Measurements from ENCODE around the gene TMEM31. TPM values are rescaled to one million over a fixed set of nuclear protein-coding genes. Genes with fewer than 3 reads are reported as not detected.
A peak's percentile ranks its signal among the peaks of the same experiment; 100 is the strongest.

Gene TMEM31
- total RNA-seq, 1 donor from 2014 or later, result not detected

DNA sequence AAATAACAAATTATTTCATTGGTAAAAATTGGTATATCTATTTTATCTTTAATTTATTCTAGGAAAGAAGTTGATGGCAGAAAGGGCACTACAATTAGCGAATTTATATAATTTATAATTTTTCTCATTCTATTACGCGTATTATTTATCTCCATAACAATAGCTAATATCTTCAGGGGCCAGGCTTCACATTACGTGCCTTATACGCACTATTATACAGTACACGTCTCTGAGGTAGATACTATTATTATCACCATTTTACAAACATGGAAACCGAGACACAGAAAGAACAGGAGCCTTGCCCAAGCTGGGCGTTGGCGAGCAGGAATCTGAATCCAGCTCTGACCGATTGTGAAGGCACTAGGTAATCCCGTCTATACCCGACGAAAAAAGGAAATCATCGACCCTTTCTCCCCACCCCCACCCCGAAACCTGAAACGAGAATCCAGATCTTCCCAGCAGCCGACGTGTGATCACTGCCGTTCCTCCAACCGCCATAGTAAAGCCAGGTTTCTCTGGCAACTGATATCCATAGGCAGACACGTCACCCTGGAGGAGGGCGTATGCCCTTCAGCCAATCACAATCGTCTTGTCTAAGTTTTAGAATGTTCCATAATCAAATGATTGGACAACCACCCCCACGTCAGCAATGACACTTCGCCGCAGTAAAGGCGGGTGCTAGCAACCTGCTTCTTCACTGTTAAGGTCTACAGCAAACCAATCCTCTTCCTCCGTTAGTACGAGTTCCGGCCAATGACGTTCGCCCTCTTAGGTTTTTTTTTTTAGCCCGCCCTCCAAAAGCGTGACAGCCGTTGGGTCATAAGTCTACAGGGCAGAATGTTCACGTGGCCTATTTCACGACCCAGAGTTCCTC, 24.3 kb upstream of the TMEM31 start, which contains the start of gene MORF4L2:
Gene MORF4L2, minus strand, starts transcription at position 501 of the 874 bp plus-strand sequence. CDS start 9,672 bp downstream, outside the sequence.
- Histone ChIP-seq H3K9ac (ENCODE audit: low read depth in 1 of 3, low read length in 3 of 3) (peak within 1 kb of the TSS; percentile 81 to 92 (median 89)), H3K27me3 (ENCODE audit: control insufficient read depth in 3 of 3, insufficient read depth in 3 of 3, low read length in 3 of 3) (no peaks in the 10 kb centered on the region), H3K4me3 (ENCODE audit: low read length in 3 of 3) (peak within 1 kb of the TSS; percentile 78 to 91 (median 82)), H3K4me1 (ENCODE audit: control insufficient read depth in 3 of 3, insufficient read depth in 3 of 3, low read length in 3 of 3) (peaks cover 0 to 6% (median 5%) of the 10 kb centered on the region in 3 donors), H3K9me3 (ENCODE audit: control insufficient read depth in 3 of 3, low read length in 3 of 3) (no peaks in the 10 kb centered on the region), H3K36me3 (ENCODE audit: control insufficient read depth in 3 of 3, insufficient read depth in 3 of 3, low read length in 3 of 3) (peaks cover 0 to 15% (median 6%) of the 10 kb centered on the region in 3 donors), H3K27ac (ENCODE audit: low read depth, low read length) (peak within 1 kb of the TSS; percentile 96)

DNA sequence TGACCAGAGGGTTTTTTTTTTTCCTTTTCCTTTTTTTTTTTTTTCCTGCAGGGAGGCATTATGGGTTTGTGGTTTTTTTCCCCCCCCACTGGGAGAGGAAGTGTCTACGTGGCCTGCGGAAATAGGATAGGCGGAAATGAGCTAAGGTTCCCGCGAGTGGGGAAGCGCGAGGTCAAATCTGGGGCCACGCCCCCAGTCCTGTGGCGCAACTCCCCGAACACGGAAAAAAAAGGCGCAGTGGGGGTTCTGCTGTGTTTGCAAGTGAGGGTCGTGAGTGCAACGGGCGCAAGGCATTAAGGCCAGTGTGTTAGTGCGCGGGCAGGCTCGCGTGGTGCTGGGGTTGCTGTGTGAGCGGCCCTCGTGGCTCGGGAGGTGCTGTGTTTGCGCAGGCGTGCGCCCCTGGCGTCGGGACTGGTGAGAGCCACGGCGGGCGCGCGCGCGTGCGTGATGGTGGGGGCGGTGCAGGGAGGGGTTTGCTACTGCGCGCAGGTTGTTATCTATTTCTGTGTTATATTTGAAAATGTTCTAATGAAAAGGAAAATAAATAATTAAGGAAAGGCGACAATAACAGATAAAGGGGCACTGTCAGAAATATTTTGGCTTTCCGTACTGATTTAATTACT, 23.5 kb upstream of the TMEM31 start:
- peak overlapping the region; percentile 96 for H3K27ac ChIP-seq (ENCODE audit: low read depth, low read length)
- no peaks in the 10 kb centered on the region for H3K9me3 ChIP-seq (ENCODE audit: control insufficient read depth in 3 of 3, low read length in 3 of 3)
- peak overlapping the region; percentile 78 to 91 (median 81) for H3K4me3 ChIP-seq (ENCODE audit: low read length in 3 of 3)
- no peaks in the 10 kb centered on the region for H3K27me3 ChIP-seq (ENCODE audit: control insufficient read depth in 3 of 3, insufficient read depth in 3 of 3, low read length in 3 of 3)
- H3K9ac ChIP-seq (ENCODE audit: low read depth in 1 of 3, low read length in 3 of 3), result peak overlapping the region; percentile 81 to 92 (median 89)
- peaks cover 0 to 15% (median 6%) of the 10 kb centered on the region in 3 donors for H3K36me3 ChIP-seq (ENCODE audit: control insufficient read depth in 3 of 3, insufficient read depth in 3 of 3, low read length in 3 of 3)
- peaks cover 0 to 6% (median 5%) of the 10 kb centered on the region in 3 donors for H3K4me1 ChIP-seq (ENCODE audit: control insufficient read depth in 3 of 3, insufficient read depth in 3 of 3, low read length in 3 of 3)

- H3K27me3 ChIP-seq (ENCODE audit: control insufficient read depth in 3 of 3, insufficient read depth in 3 of 3, low read length in 3 of 3), result no peaks in the 10 kb centered on the region
- H3K9me3 ChIP-seq (ENCODE audit: control insufficient read depth in 3 of 3, low read length in 3 of 3), result no peaks in the 10 kb centered on the region
- H3K36me3 ChIP-seq (ENCODE audit: control insufficient read depth in 3 of 3, insufficient read depth in 3 of 3, low read length in 3 of 3), result peaks cover 0 to 14% (median 6%) of the 10 kb centered on the region in 3 donors
- peaks cover 0 to 6% (median 5%) of the 10 kb centered on the region in 3 donors for H3K4me1 ChIP-seq (ENCODE audit: control insufficient read depth in 3 of 3, insufficient read depth in 3 of 3, low read length in 3 of 3)
- H3K27ac ChIP-seq (ENCODE audit: low read depth, low read length), result peak overlapping the region; percentile 96
- peak overlapping the region; percentile 78 to 91 (median 81) for H3K4me3 ChIP-seq (ENCODE audit: low read length in 3 of 3)
- peak overlapping the region; percentile 81 to 92 (median 89) for H3K9ac ChIP-seq (ENCODE audit: low read depth in 1 of 3, low read length in 3 of 3)
Measured at GRCh38 chrX:103687696-103688201, 23.0 kb upstream of the TMEM31 start.

DNA sequence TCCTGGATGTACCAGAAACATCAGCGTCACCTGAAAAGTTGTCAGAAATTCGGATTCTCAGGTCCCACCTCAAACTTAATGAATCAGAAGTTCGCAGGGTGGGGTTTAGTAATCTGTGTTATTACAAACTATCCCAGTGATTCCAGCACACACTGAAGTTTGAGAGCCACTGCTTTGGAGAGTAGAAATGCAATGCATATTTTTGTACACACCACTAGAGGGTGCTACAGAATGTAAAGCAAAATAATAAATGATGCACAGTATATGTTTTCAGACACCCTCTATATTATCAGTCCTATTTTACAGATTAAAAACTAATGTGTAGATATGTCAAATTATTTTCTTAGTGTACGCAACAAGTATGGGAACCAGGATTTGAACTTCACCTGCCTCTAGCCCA, 21.8 kb upstream of the TMEM31 start:
- Histone ChIP-seq H3K27me3 (ENCODE audit: control insufficient read depth in 3 of 3, insufficient read depth in 3 of 3, low read length in 3 of 3) (no peaks in the 10 kb centered on the region), H3K4me1 (ENCODE audit: control insufficient read depth in 3 of 3, insufficient read depth in 3 of 3, low read length in 3 of 3) (peaks cover 0 to 6% (median 1%) of the 10 kb centered on the region in 3 donors), H3K27ac (ENCODE audit: low read depth, low read length) (no peak overlapping the region), H3K9me3 (ENCODE audit: control insufficient read depth in 3 of 3, low read length in 3 of 3) (no peaks in the 10 kb centered on the region), H3K4me3 (ENCODE audit: low read length in 3 of 3) (no peak overlapping the region), H3K36me3 (ENCODE audit: control insufficient read depth in 3 of 3, insufficient read depth in 3 of 3, low read length in 3 of 3) (peaks cover 0 to 8% (median 1%) of the 10 kb centered on the region in 3 donors), H3K9ac (ENCODE audit: low read depth in 1 of 3, low read length in 3 of 3) (no peak overlapping the region)

- Histone ChIP-seq H3K9me3 (ENCODE audit: control insufficient read depth in 3 of 3, low read length in 3 of 3) (no peaks in the 10 kb centered on the region), H3K27me3 (ENCODE audit: control insufficient read depth in 3 of 3, insufficient read depth in 3 of 3, low read length in 3 of 3) (peaks cover 0 to 3% (median 0%) of the 10 kb centered on the region in 3 donors), H3K9ac (ENCODE audit: low read depth in 1 of 3, low read length in 3 of 3) (no peak overlapping the region), H3K4me3 (ENCODE audit: low read length in 3 of 3) (no peak overlapping the region), H3K27ac (ENCODE audit: low read depth, low read length) (no peak overlapping the region), H3K4me1 (ENCODE audit: control insufficient read depth in 3 of 3, insufficient read depth in 3 of 3, low read length in 3 of 3) (no peaks in the 10 kb centered on the region), H3K36me3 (ENCODE audit: control insufficient read depth in 3 of 3, insufficient read depth in 3 of 3, low read length in 3 of 3) (no peaks in the 10 kb centered on the region)
Measured at GRCh38 chrX:103691059-103691458, 19.6 kb upstream of the TMEM31 start.

GRCh38 chrX:103697687-103698086, 13.0 kb upstream of the TMEM31 start:
- Histone ChIP-seq H3K9ac (ENCODE audit: low read depth in 1 of 3, low read length in 3 of 3) (no peak overlapping the region), H3K36me3 (ENCODE audit: control insufficient read depth in 3 of 3, insufficient read depth in 3 of 3, low read length in 3 of 3) (no peaks in the 10 kb centered on the region), H3K4me1 (ENCODE audit: control insufficient read depth in 3 of 3, insufficient read depth in 3 of 3, low read length in 3 of 3) (no peaks in the 10 kb centered on the region), H3K4me3 (ENCODE audit: low read length in 3 of 3) (no peak overlapping the region), H3K27ac (ENCODE audit: low read depth, low read length) (no peak overlapping the region), H3K9me3 (ENCODE audit: control insufficient read depth in 3 of 3, low read length in 3 of 3) (no peaks in the 10 kb centered on the region), H3K27me3 (ENCODE audit: control insufficient read depth in 3 of 3, insufficient read depth in 3 of 3, low read length in 3 of 3) (peaks cover 0 to 3% (median 0%) of the 10 kb centered on the region in 3 donors)

DNA sequence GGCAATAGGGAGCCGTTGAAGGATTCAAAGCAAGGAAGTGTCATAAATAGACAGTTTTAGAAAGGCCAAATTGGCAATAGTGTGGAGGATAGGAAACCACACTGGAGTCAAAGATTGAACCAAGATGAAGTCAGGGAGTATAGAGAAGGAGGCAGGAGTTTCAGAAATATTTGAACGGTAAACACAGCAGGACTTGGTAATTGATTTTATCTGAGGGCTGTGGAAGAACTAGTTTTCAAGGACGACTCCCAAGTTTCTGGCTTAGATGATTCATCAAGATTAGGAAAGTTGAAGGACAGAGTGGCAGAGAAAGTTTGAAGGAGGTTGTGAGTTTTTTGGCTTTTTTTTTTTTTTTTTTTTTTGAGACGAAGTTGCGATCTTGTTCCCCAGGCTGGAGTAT, 11.5 kb upstream of the TMEM31 start:
- Histone ChIP-seq H3K27ac (ENCODE audit: low read depth, low read length) (no peak overlapping the region), H3K4me1 (ENCODE audit: control insufficient read depth in 3 of 3, insufficient read depth in 3 of 3, low read length in 3 of 3) (no peaks in the 10 kb centered on the region), H3K9me3 (ENCODE audit: control insufficient read depth in 3 of 3, low read length in 3 of 3) (no peaks in the 10 kb centered on the region), H3K9ac (ENCODE audit: low read depth in 1 of 3, low read length in 3 of 3) (no peak overlapping the region), H3K36me3 (ENCODE audit: control insufficient read depth in 3 of 3, insufficient read depth in 3 of 3, low read length in 3 of 3) (no peaks in the 10 kb centered on the region), H3K4me3 (ENCODE audit: low read length in 3 of 3) (no peak overlapping the region), H3K27me3 (ENCODE audit: control insufficient read depth in 3 of 3, insufficient read depth in 3 of 3, low read length in 3 of 3) (peaks cover 0 to 3% (median 0%) of the 10 kb centered on the region in 3 donors)

DNA sequence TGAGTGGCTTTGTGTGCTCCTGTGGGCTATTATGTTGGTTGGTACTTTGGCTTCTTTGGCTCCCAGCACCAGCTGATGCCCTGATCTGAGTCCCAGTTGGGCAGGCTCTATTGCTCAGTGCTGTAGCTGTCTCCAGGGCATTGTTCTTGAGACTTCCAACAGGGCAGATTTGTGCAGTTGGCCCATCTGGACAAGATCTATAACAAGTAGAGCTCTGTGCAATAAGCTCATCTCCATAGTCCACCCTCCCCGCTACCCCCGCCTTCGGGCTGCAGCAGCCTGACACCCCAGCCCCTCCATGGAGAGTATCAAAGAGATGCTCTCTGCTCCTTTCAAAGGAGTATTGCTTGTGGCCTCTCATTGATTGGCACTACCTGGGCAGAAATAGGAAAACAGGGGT, 5.8 kb upstream of the TMEM31 start:
- Histone ChIP-seq H3K9ac (ENCODE audit: low read depth in 1 of 3, low read length in 3 of 3) (no peak overlapping the region), H3K36me3 (ENCODE audit: control insufficient read depth in 3 of 3, insufficient read depth in 3 of 3, low read length in 3 of 3) (no peaks in the 10 kb centered on the region), H3K27me3 (ENCODE audit: control insufficient read depth in 3 of 3, insufficient read depth in 3 of 3, low read length in 3 of 3) (no peaks in the 10 kb centered on the region)

GRCh38 chrX:103716962-103717361, 6.3 kb downstream of the TMEM31 start:
- Histone ChIP-seq H3K36me3 (ENCODE audit: control insufficient read depth in 3 of 3, insufficient read depth in 3 of 3, low read length in 3 of 3) (no peaks in the 10 kb centered on the region), H3K27ac (ENCODE audit: low read depth, low read length) (no peak overlapping the region), H3K9ac (ENCODE audit: low read depth in 1 of 3, low read length in 3 of 3) (no peak overlapping the region), H3K4me1 (ENCODE audit: control insufficient read depth in 3 of 3, insufficient read depth in 3 of 3, low read length in 3 of 3) (no peaks in the 10 kb centered on the region), H3K27me3 (ENCODE audit: control insufficient read depth in 3 of 3, insufficient read depth in 3 of 3, low read length in 3 of 3) (no peaks in the 10 kb centered on the region), H3K4me3 (ENCODE audit: low read length in 3 of 3) (no peak overlapping the region), H3K9me3 (ENCODE audit: control insufficient read depth in 3 of 3, low read length in 3 of 3) (peaks cover 0 to 2% (median 0%) of the 10 kb centered on the region in 3 donors)

More for the DNA sequence above, 5.8 kb upstream of the TMEM31 start:
- H3K27ac ChIP-seq (ENCODE audit: low read depth, low read length), result no peak overlapping the region
- no peak overlapping the region for H3K4me3 ChIP-seq (ENCODE audit: low read length in 3 of 3)
- no peaks in the 10 kb centered on the region for H3K9me3 ChIP-seq (ENCODE audit: control insufficient read depth in 3 of 3, low read length in 3 of 3)
- H3K4me1 ChIP-seq (ENCODE audit: control insufficient read depth in 3 of 3, insufficient read depth in 3 of 3, low read length in 3 of 3), result no peaks in the 10 kb centered on the region

Data from skeletal muscle tissue (tissue), 4 donors.